ENCODE data around the gene ADK. TPM values are rescaled to one million over a fixed set of nuclear protein-coding genes. Genes with fewer than 3 reads are reported as not detected.
A peak's percentile ranks its signal among the peaks of the same experiment; 100 is the strongest.
"Not testable (repeated sequence)": the region's sequence is repeated elsewhere in the genome, so short reads cannot be mapped to it uniquely, and the experiment has no call there.

Gene ADK
- total RNA-seq, 1 experiment from 2014 or later: 26.5 TPM

GRCh38 chr10:74527611-74528010 is 376.6 kb downstream of the ADK start:
- DNase-seq, H3K27me3 ChIP-seq, H3K9me3 ChIP-seq, H3K4me3 ChIP-seq, H3K36me3 ChIP-seq: not testable (repeated sequence)

- Histone ChIP-seq H3K27me3 (no peaks in the 10 kb centered on the region), H3K9me3 (no peaks in the 10 kb centered on the region), H3K36me3 (no peaks in the 10 kb centered on the region), H3K4me3 (no peak overlapping the region)
- DNase-seq: no peak
These were observed 378.2 kb downstream of the ADK start for GRCh38 chr10:74529205-74529604.

GRCh38 chr10:74530981-74531380 is 380.0 kb downstream of the ADK start:
- H3K9me3 ChIP-seq: no peaks in the 10 kb centered on the region
- H3K27me3 ChIP-seq: no peaks in the 10 kb centered on the region
- no peak overlapping the region for H3K4me3 ChIP-seq
- no peaks in the 10 kb centered on the region for H3K36me3 ChIP-seq
- no peak for DNase-seq

GRCh38 chr10:74539317-74539716 is 388.3 kb downstream of the ADK start:
- H3K27me3 ChIP-seq: no peaks in the 10 kb centered on the region
- DNase-seq: no peak

GRCh38 chr10:74541375-74541774 is 390.4 kb downstream of the ADK start:
- no peaks in the 10 kb centered on the region for H3K9me3 ChIP-seq
- H3K36me3 ChIP-seq: no peaks in the 10 kb centered on the region
- H3K4me3 ChIP-seq: no peak overlapping the region
- H3K27me3 ChIP-seq: no peaks in the 10 kb centered on the region
- no peak for DNase-seq

More at GRCh38 chr10:74539317-74539716, 388.3 kb downstream of the ADK start:
- Histone ChIP-seq H3K9me3 (no peaks in the 10 kb centered on the region), H3K36me3 (no peaks in the 10 kb centered on the region), H3K4me3 (no peak overlapping the region)

- Histone ChIP-seq H3K36me3 (no peaks in the 10 kb centered on the region), H3K27me3 (no peaks in the 10 kb centered on the region), H3K9me3 (no peaks in the 10 kb centered on the region), H3K4me3 (no peak overlapping the region)
- DNase-seq: peak; percentile 55
These were observed 391.1 kb downstream of the ADK start for GRCh38 chr10:74542077-74542476.

GRCh38 chr10:74543276-74543675 is 392.3 kb downstream of the ADK start:
- Histone ChIP-seq H3K36me3 (no peaks in the 10 kb centered on the region), H3K4me3 (no peak overlapping the region), H3K27me3 (no peaks in the 10 kb centered on the region), H3K9me3 (no peaks in the 10 kb centered on the region)
- no peak for DNase-seq

- Histone ChIP-seq H3K4me3 (no peak overlapping the region), H3K36me3 (no peaks in the 10 kb centered on the region), H3K9me3 (no peaks in the 10 kb centered on the region), H3K27me3 (no peaks in the 10 kb centered on the region)
- DNase-seq: no peak
These were observed 393.1 kb downstream of the ADK start for GRCh38 chr10:74544106-74544505.

- no peak overlapping the region for H3K4me3 ChIP-seq
- DNase-seq: no peak
- no peaks in the 10 kb centered on the region for H3K36me3 ChIP-seq
- no peaks in the 10 kb centered on the region for H3K27me3 ChIP-seq
- H3K9me3 ChIP-seq: no peaks in the 10 kb centered on the region
These were observed 397.7 kb downstream of the ADK start for GRCh38 chr10:74548676-74549075.

- DNase-seq: no peak
- no peak overlapping the region for H3K4me3 ChIP-seq
- H3K36me3 ChIP-seq: no peaks in the 10 kb centered on the region
- no peaks in the 10 kb centered on the region for H3K9me3 ChIP-seq
- no peaks in the 10 kb centered on the region for H3K27me3 ChIP-seq
These were observed 405.2 kb downstream of the ADK start for GRCh38 chr10:74556072-74556705.

- H3K9me3 ChIP-seq: no peaks in the 10 kb centered on the region
- DNase-seq: no peak
- H3K4me3 ChIP-seq: no peak overlapping the region
- no peaks in the 10 kb centered on the region for H3K27me3 ChIP-seq
- H3K36me3 ChIP-seq: no peaks in the 10 kb centered on the region
These were observed 406.1 kb downstream of the ADK start for GRCh38 chr10:74557098-74557497.

- H3K36me3 ChIP-seq: no peaks in the 10 kb centered on the region
- no peak overlapping the region for H3K4me3 ChIP-seq
- H3K27me3 ChIP-seq: no peaks in the 10 kb centered on the region
- H3K9me3 ChIP-seq: no peaks in the 10 kb centered on the region
- DNase-seq: no peak
These were observed 407.4 kb downstream of the ADK start for GRCh38 chr10:74558403-74558802.

- H3K36me3 ChIP-seq: no peaks in the 10 kb centered on the region
- DNase-seq: no peak
- H3K9me3 ChIP-seq: no peaks in the 10 kb centered on the region
- H3K27me3 ChIP-seq: no peaks in the 10 kb centered on the region
- no peak overlapping the region for H3K4me3 ChIP-seq
These were observed 407.9 kb downstream of the ADK start for GRCh38 chr10:74558897-74559296.

- H3K4me3 ChIP-seq, DNase-seq, H3K9me3 ChIP-seq, H3K36me3 ChIP-seq, H3K27me3 ChIP-seq: not testable (repeated sequence)
These were observed 417.9 kb downstream of the ADK start for GRCh38 chr10:74568896-74569295.

GRCh38 chr10:74573497-74573896 is 422.5 kb downstream of the ADK start:
- not testable (repeated sequence) for H3K9me3 ChIP-seq, H3K4me3 ChIP-seq, H3K27me3 ChIP-seq, H3K36me3 ChIP-seq, DNase-seq

- H3K9me3 ChIP-seq: peaks cover 2% of the 10 kb centered on the region; the same call in 1 of the 2 replicates
- H3K27me3 ChIP-seq: no peaks in the 10 kb centered on the region
- no peaks in the 10 kb centered on the region for H3K36me3 ChIP-seq
- H3K4me3 ChIP-seq: no peak overlapping the region
- no peak for DNase-seq
These were observed 424.2 kb downstream of the ADK start for GRCh38 chr10:74575191-74575720.

- no peak overlapping the region for H3K4me3 ChIP-seq
- no peaks in the 10 kb centered on the region for H3K27me3 ChIP-seq
- peaks cover 2% of the 10 kb centered on the region; the same call in 1 of the 2 replicates for H3K9me3 ChIP-seq
- no peaks in the 10 kb centered on the region for H3K36me3 ChIP-seq
- DNase-seq: no peak
These were observed 424.9 kb downstream of the ADK start for GRCh38 chr10:74575912-74576311.

- Histone ChIP-seq H3K9me3 (no peaks in the 10 kb centered on the region), H3K36me3 (no peaks in the 10 kb centered on the region), H3K27me3 (no peaks in the 10 kb centered on the region), H3K4me3 (no peak overlapping the region)
- DNase-seq: no peak
These were observed 425.6 kb downstream of the ADK start for GRCh38 chr10:74576586-74576985.

Measured in MG63 (cell line).